Left lung (tissue), 10 donors: ENCODE measurements around the gene KCNJ5. TPM values are rescaled to one million over a fixed set of nuclear protein-coding genes. Genes with fewer than 3 reads are reported as not detected.
A peak's percentile ranks its signal among the peaks of the same experiment; 100 is the strongest.

Experiments
- ATAC-seq: fragments of 200-7000 bp; cut with Tn5 transposase; one replicate; pipeline ENCODE4 v1.9.1; 2020; ENCODE audit warnings: moderate library complexity
- DNase-seq, 4 donors: peaks; one replicate each; pipeline ENCODE4 v3.0.0-alpha.2; 2013 to 2020
- H3K27ac ChIP-seq, 2 donors: fragments of 200-600 bp; sonication (generic) in 1 of 2; one replicate each; pipeline versions ENCODE4 v1.5.0 to v1.8.0; 2020 to 2021
- H3K27me3 ChIP-seq, 2 donors: fragments of 200-600 bp; sonication (generic) in 1 of 2; one replicate each; pipeline versions ENCODE4 v1.5.0 to v1.8.0; 2020 to 2021
- H3K36me3 ChIP-seq, 2 donors: fragments of 200-600 bp; sonication (generic) in 1 of 2; one replicate each; pipeline versions ENCODE4 v1.5.0 to v1.8.0; 2020 to 2021
- H3K4me1 ChIP-seq, 2 donors: fragments of 200-600 bp; one replicate each; pipeline ENCODE4 v1.8.0; 2021
- H3K4me3 ChIP-seq, 2 donors: fragments of 200-600 bp; sonication (generic) in 1 of 2; one replicate each; pipeline versions ENCODE4 v1.5.0 to v1.8.0; 2020 to 2021; ENCODE audit warnings: mild to moderate bottlenecking in 1 of 2
- H3K9me3 ChIP-seq, 2 donors: fragments of 200-600 bp; sonication (generic) in 1 of 2; one replicate each; pipeline versions ENCODE4 v1.5.0 to v1.8.0; 2020 to 2021
- CTCF ChIP-seq, 2 donors: fragments of 200-600 bp; sonication (generic) in 1 of 2; IDR thresholded peaks; one replicate each; pipeline versions ENCODE4 v1.5.0 to v1.8.0; 2021; ENCODE audit warnings: antibody characterized with exemption in 2 of 2
- intact Hi-C, 2 donors: fragments of 100-400 bp; cut with DNase I; formaldehyde crosslinking; loops; one replicate each; pipeline versions ENCODE4 v1.11.2 to v1.14.2; 2022
- polyA plus RNA-seq, 6 donors: library from polyadenylated mRNA; unstranded; fragments of 120-200 nt; gene quantifications; one replicate each; pipeline ENCODE4 v1.2.1, GENCODE V29; 2013; ENCODE audit not compliant: insufficient read length in 6 of 6
- total RNA-seq, 2 donors: library from RNA; stranded (reverse); fragmentation: NEBNext Ultra II Directional; extraction: Animal tissue kit (Norgen Biotek cat#: 25700); gene quantifications; one replicate each; pipeline ENCODE4 v1.2.1, GENCODE V29; 2021
- donor health status: DM: no; HTN: yes; CAD: no.
- donor health status: DM: no; HTN: no; CAD: no.

The KCNJ5 gene
- total and polyA plus RNA-seq, 8 donors: 3.8 to 15.6 (median 11.3) TPM

- Histone ChIP-seq H3K4me3 (no peak overlapping the region), H3K27me3 (peaks cover 0 to 22% of the 10 kb centered on the region in 2 donors), H3K36me3 (no peaks in the 10 kb centered on the region), H3K27ac (peak overlapping the region in 1 of 2 donors; percentile 67), H3K9me3 (no peaks in the 10 kb centered on the region), H3K4me1 (peaks cover 11 to 58% of the 10 kb centered on the region in 2 donors)
- TF ChIP-seq CTCF (IDR thresholded peaks at IDR 0.05): no peak
- intact Hi-C loops: no loop called here
- peak in 1 of 4 donors; percentile 76 for DNase-seq
- ATAC-seq: peak; percentile 22
These were observed 17.5 kb downstream of the KCNJ5 start for GRCh38 chr11:128908391-128909246.

- H3K4me3 ChIP-seq: no peak overlapping the region
- intact Hi-C loops: no loop called here
- no peak overlapping the region for H3K27ac ChIP-seq
- no peaks in the 10 kb centered on the region for H3K36me3 ChIP-seq
- no peak for ATAC-seq
- no peak for TF ChIP-seq CTCF (IDR thresholded peaks at IDR 0.05)
- peaks cover 0 to 12% of the 10 kb centered on the region in 2 donors for H3K27me3 ChIP-seq
- H3K9me3 ChIP-seq: no peaks in the 10 kb centered on the region
- no peak for DNase-seq
- peaks cover 11 to 49% of the 10 kb centered on the region in 2 donors for H3K4me1 ChIP-seq
These were observed 18.4 kb downstream of the KCNJ5 start for GRCh38 chr11:128909438-128910125.

GRCh38 chr11:128910576-128910975 lies 19.4 kb downstream of the KCNJ5 start:
- intact Hi-C loops: no loop called here
- ATAC-seq (no peak), DNase-seq (no peak)
- Histone ChIP-seq H3K36me3 (no peaks in the 10 kb centered on the region), H3K4me1 (peaks cover 5 to 39% of the 10 kb centered on the region in 2 donors), H3K9me3 (no peaks in the 10 kb centered on the region), H3K27ac (no peak overlapping the region), H3K27me3 (peaks cover 0 to 2% of the 10 kb centered on the region in 2 donors), H3K4me3 (no peak overlapping the region)
- no peak for TF ChIP-seq CTCF (IDR thresholded peaks at IDR 0.05)

GRCh38 chr11:128911239-128911638 lies 20.1 kb downstream of the KCNJ5 start:
- H3K27ac ChIP-seq: no peak overlapping the region
- H3K27me3 ChIP-seq: no peaks in the 10 kb centered on the region
- no peaks in the 10 kb centered on the region for H3K36me3 ChIP-seq
- DNase-seq (no peak), ATAC-seq (no peak)
- intact Hi-C loops: no loop called here
- no peak for TF ChIP-seq CTCF (IDR thresholded peaks at IDR 0.05)
- no peaks in the 10 kb centered on the region for H3K9me3 ChIP-seq
- H3K4me1 ChIP-seq: peaks cover 5 to 32% of the 10 kb centered on the region in 2 donors
- H3K4me3 ChIP-seq: no peak overlapping the region

GRCh38 chr11:128911701-128912100 lies 20.5 kb downstream of the KCNJ5 start:
- H3K36me3 ChIP-seq: no peaks in the 10 kb centered on the region
- peaks cover 5 to 28% of the 10 kb centered on the region in 2 donors for H3K4me1 ChIP-seq
- ATAC-seq (no peak), DNase-seq (no peak)
- H3K4me3 ChIP-seq: no peak overlapping the region
- intact Hi-C loops: no loop called here
- no peak overlapping the region for H3K27ac ChIP-seq
- TF ChIP-seq CTCF (IDR thresholded peaks at IDR 0.05): no peak
- no peaks in the 10 kb centered on the region for H3K9me3 ChIP-seq
- no peaks in the 10 kb centered on the region for H3K27me3 ChIP-seq
